SK-N-SH (cell line): ENCODE measurements around the gene SPATC1L.

ENCODE experiments used
- ELF1 ChIP-seq: IDR thresholded peaks from 2 replicates; pipeline ENCODE4 v1.4.0; 2012
- EP300 ChIP-seq, 2 experiments: IDR thresholded peaks; 2 replicates each; pipeline versions ENCODE4 v1.4.0 to v1.6.1; 2012; ENCODE audit warnings: borderline replicate concordance in 1 of 2, low read depth in 1 of 2, low read length in 1 of 2
- EZH2phosphoT487 ChIP-seq: fragments of 200-600 bp; sonication (generic); IDR thresholded peaks from 2 replicates; pipeline ENCODE4 v1.6.1; 2017; ENCODE audit warnings: low read depth, mixed run types, mild to moderate bottlenecking, antibody characterized with exemption, moderate library complexity, borderline replicate concordance
- FOXM1 ChIP-seq: IDR thresholded peaks from 2 replicates; pipeline ENCODE4 v1.4.0; 2012; ENCODE audit warnings: low read depth, mild to moderate bottlenecking
- JUND ChIP-seq: IDR thresholded peaks from 2 replicates; pipeline ENCODE4 v1.4.0; 2012
- POLR2AphosphoS5 ChIP-seq: IDR thresholded peaks from 2 replicates; pipeline ENCODE4 v1.6.1; 2012; ENCODE audit warnings: low read depth, low read length
- RAD21 ChIP-seq: IDR thresholded peaks from 2 replicates; pipeline ENCODE4 v1.6.1; 2012; ENCODE audit warnings: mild to moderate bottlenecking, low read length
- REST ChIP-seq: IDR thresholded peaks from 2 replicates; pipeline ENCODE4 v1.6.1; 2012; ENCODE audit warnings: mild to moderate bottlenecking, low read depth, low read length, moderate library complexity
- SIN3A ChIP-seq: IDR thresholded peaks from 2 replicates; pipeline ENCODE4 v1.6.1; 2012; ENCODE audit warnings: low read depth, mild to moderate bottlenecking, low read length, moderate library complexity, borderline replicate concordance
- TAF1 ChIP-seq: IDR thresholded peaks from 2 replicates; pipeline ENCODE4 v1.6.1; 2012; ENCODE audit warnings: low read depth, mild to moderate bottlenecking, low read length, moderate library complexity, borderline replicate concordance
- YY1 ChIP-seq: IDR thresholded peaks from 2 replicates; pipeline ENCODE4 v1.4.0; 2012; ENCODE audit warnings: low read depth, mild to moderate bottlenecking
- ZBTB33 ChIP-seq: IDR thresholded peaks from 2 replicates; pipeline ENCODE4 v1.4.0; 2012; ENCODE audit warnings: low read depth, borderline replicate concordance
- TF ChIP-seq, protein P1 (sequence below): fragments of 200-600 bp; sonication (generic); IDR thresholded peaks from 2 replicates; pipeline ENCODE4 v1.6.1; 2017; ENCODE audit warnings: antibody characterized with exemption, mild to moderate bottlenecking, moderate library complexity
- TF ChIP-seq, protein P2 (sequence below): fragments of 150-350 bp; IDR thresholded peaks from 2 replicates; pipeline ENCODE4 v1.6.1; 2017; ENCODE audit warnings: antibody characterized with exemption, low read length, low read depth, borderline replicate concordance

GRCh38 chr21:46124083-46124925 is 60.0 kb downstream of the SPATC1L start:
- TF ChIP-seq, protein P1, sequence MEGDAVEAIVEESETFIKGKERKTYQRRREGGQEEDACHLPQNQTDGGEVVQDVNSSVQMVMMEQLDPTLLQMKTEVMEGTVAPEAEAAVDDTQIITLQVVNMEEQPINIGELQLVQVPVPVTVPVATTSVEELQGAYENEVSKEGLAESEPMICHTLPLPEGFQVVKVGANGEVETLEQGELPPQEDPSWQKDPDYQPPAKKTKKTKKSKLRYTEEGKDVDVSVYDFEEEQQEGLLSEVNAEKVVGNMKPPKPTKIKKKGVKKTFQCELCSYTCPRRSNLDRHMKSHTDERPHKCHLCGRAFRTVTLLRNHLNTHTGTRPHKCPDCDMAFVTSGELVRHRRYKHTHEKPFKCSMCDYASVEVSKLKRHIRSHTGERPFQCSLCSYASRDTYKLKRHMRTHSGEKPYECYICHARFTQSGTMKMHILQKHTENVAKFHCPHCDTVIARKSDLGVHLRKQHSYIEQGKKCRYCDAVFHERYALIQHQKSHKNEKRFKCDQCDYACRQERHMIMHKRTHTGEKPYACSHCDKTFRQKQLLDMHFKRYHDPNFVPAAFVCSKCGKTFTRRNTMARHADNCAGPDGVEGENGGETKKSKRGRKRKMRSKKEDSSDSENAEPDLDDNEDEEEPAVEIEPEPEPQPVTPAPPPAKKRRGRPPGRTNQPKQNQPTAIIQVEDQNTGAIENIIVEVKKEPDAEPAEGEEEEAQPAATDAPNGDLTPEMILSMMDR: no peak
- TF ChIP-seq FOXM1 (no peak), ELF1 (no peak), REST (no peak), JUND (no peak), POLR2AphosphoS5 (no peak), YY1 (no peak), ZBTB33 (no peak), SIN3A (no peak), EZH2phosphoT487 (no peak), EP300 (IDR thresholded peaks at IDR 0.05; ENCODE audit: borderline replicate concordance in 1 of 2, low read depth in 1 of 2, low read length in 1 of 2) (no peak), TAF1 (no peak), RAD21 (no peak)
- TF ChIP-seq, protein P2, sequence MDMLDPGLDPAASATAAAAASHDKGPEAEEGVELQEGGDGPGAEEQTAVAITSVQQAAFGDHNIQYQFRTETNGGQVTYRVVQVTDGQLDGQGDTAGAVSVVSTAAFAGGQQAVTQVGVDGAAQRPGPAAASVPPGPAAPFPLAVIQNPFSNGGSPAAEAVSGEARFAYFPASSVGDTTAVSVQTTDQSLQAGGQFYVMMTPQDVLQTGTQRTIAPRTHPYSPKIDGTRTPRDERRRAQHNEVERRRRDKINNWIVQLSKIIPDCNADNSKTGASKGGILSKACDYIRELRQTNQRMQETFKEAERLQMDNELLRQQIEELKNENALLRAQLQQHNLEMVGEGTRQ: no peak
